ENCODE data around the gene CLDN6.

The CLDN6 gene

GRCh38 chr16:3012246-3012645 lies 5.7 kb downstream of the CLDN6 start:
- DNase-seq, result no peak

GRCh38 chr16:3010510-3010909 lies 7.5 kb downstream of the CLDN6 start:
- DNase-seq, result no peak

GRCh38 chr16:3009568-3010390 lies 8.2 kb downstream of the CLDN6 start:
- no peak for DNase-seq

GRCh38 chr16:3008690-3009037 lies 9.3 kb downstream of the CLDN6 start:
- DNase-seq, result no peak

GRCh38 chr16:3007957-3008689 lies 9.9 kb downstream of the CLDN6 start:
- DNase-seq, result no peak

GRCh38 chr16:3007059-3007956 lies 10.7 kb downstream of the CLDN6 start:
- DNase-seq, result no peak

GRCh38 chr16:3004781-3005284 lies 13.2 kb downstream of the CLDN6 start:
- DNase-seq, result no peak

GRCh38 chr16:3004319-3004718 lies 13.7 kb downstream of the CLDN6 start:
- no peak for DNase-seq

GRCh38 chr16:3003582-3004270 lies 14.3 kb downstream of the CLDN6 start:
- DNase-seq, result peak; percentile 90

GRCh38 chr16:3001316-3001715 lies 16.7 kb downstream of the CLDN6 start:
- no peak for DNase-seq

GRCh38 chr16:3000540-3000939 lies 17.4 kb downstream of the CLDN6 start:
- no peak for DNase-seq

- no peak for DNase-seq
Observed at GRCh38 chr16:2999929-3000328, 18.1 kb downstream of the CLDN6 start.

- no peak for DNase-seq
Observed at GRCh38 chr16:2996298-2996697, 21.7 kb downstream of the CLDN6 start.

GRCh38 chr16:2992383-2993081 lies 25.5 kb downstream of the CLDN6 start:
- DNase-seq, result no peak

- no peak for DNase-seq
Observed at GRCh38 chr16:2991566-2992261, 26.3 kb downstream of the CLDN6 start.

- DNase-seq, result no peak
Observed at GRCh38 chr16:2990891-2991290, 27.1 kb downstream of the CLDN6 start.

GRCh38 chr16:2988590-2989099 lies 29.3 kb downstream of the CLDN6 start:
- DNase-seq, result no peak

GRCh38 chr16:2987833-2988232 lies 30.1 kb downstream of the CLDN6 start:
- DNase-seq, result no peak

- no peak for DNase-seq
Observed at GRCh38 chr16:2987286-2987685, 30.7 kb downstream of the CLDN6 start.

GRCh38 chr16:2986623-2987188 lies 31.3 kb downstream of the CLDN6 start:
- no peak for DNase-seq
